ENCODE measurements around the gene ARL4D.

The ARL4D gene

GRCh38 chr17:43406676-43407645, 8.2 kb downstream of the ARL4D start:
- TF ChIP-seq CTCF (conservative IDR thresholded peaks at IDR 0.05; ENCODE audit: low read depth, low read length): no peak
- H3K4me3 ChIP-seq (ENCODE audit: low read length): no peak overlapping the region
- no peak for DNase-seq (ENCODE audit: low read depth)

- TF ChIP-seq CTCF (conservative IDR thresholded peaks at IDR 0.05; ENCODE audit: low read depth, low read length): no peak
- no peak for DNase-seq (ENCODE audit: low read depth)
- no peak overlapping the region for H3K4me3 ChIP-seq (ENCODE audit: low read length)
Observed at GRCh38 chr17:43409131-43409530, 10.3 kb downstream of the ARL4D start.

GRCh38 chr17:43410557-43411368, 12.0 kb downstream of the ARL4D start:
- no peak for DNase-seq (ENCODE audit: low read depth)
- TF ChIP-seq CTCF (conservative IDR thresholded peaks at IDR 0.05; ENCODE audit: low read depth, low read length): no peak
- H3K4me3 ChIP-seq (ENCODE audit: low read length): no peak overlapping the region

- DNase-seq (ENCODE audit: low read depth): no peak
- TF ChIP-seq CTCF (conservative IDR thresholded peaks at IDR 0.05; ENCODE audit: low read depth, low read length): no peak
- H3K4me3 ChIP-seq (ENCODE audit: low read length): no peak overlapping the region
Observed at GRCh38 chr17:43411369-43411677, 12.5 kb downstream of the ARL4D start.

GRCh38 chr17:43411749-43412148, 13.0 kb downstream of the ARL4D start:
- H3K4me3 ChIP-seq (ENCODE audit: low read length): no peak overlapping the region
- TF ChIP-seq CTCF (conservative IDR thresholded peaks at IDR 0.05; ENCODE audit: low read depth, low read length): no peak
- no peak for DNase-seq (ENCODE audit: low read depth)

- DNase-seq (ENCODE audit: low read depth): no peak
- no peak overlapping the region for H3K4me3 ChIP-seq (ENCODE audit: low read length)
- no peak for TF ChIP-seq CTCF (conservative IDR thresholded peaks at IDR 0.05; ENCODE audit: low read depth, low read length)
Observed at GRCh38 chr17:43412166-43412565, 13.4 kb downstream of the ARL4D start.

Data from retinal pigment epithelial cell (primary cell).